Ovary (tissue), 3 donors: ENCODE data around the gene SERINC5.

Experiments
- POLR2A ChIP-seq: fragments of 450-650 bp; IDR thresholded peaks from one replicate; pipeline ENCODE4 v1.6.1; 2017; ENCODE audit warnings: antibody characterized with exemption, mild to moderate bottlenecking, moderate library complexity
- TF ChIP-seq, protein P1 (sequence below), 3 donors: fragments of 450-650 bp in 2 of 3; fragments of 200-600 bp in 1 of 3; IDR thresholded peaks; one replicate each; pipeline versions ENCODE4 v1.5.1 to v1.8.0; 2016 to 2022; ENCODE audit warnings: antibody characterized with exemption in 3 of 3, mild to moderate bottlenecking in 1 of 3
- donor health status: DM: no; HTN: no; CAD: no.

DNA sequence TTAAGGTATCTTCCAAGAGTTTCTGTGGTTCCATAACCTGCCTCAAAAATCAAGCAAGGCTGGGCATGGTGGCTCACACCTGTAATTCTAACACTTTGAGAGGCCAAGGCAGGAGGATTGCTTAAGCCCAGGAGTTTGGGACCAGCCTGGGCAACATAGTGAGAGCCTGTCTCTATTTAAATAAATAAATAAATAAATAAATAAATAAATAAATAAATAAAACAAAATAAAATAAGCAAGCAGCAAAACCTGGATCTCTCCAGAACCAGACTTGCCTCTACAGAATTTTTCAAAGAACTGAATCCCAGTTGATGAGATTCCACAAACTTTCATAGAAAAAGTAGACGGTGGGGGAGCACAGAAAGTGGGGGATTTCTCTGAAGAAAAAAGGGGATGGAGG is 12.3 kb downstream of the SERINC5 start:
- TF ChIP-seq, protein P1, sequence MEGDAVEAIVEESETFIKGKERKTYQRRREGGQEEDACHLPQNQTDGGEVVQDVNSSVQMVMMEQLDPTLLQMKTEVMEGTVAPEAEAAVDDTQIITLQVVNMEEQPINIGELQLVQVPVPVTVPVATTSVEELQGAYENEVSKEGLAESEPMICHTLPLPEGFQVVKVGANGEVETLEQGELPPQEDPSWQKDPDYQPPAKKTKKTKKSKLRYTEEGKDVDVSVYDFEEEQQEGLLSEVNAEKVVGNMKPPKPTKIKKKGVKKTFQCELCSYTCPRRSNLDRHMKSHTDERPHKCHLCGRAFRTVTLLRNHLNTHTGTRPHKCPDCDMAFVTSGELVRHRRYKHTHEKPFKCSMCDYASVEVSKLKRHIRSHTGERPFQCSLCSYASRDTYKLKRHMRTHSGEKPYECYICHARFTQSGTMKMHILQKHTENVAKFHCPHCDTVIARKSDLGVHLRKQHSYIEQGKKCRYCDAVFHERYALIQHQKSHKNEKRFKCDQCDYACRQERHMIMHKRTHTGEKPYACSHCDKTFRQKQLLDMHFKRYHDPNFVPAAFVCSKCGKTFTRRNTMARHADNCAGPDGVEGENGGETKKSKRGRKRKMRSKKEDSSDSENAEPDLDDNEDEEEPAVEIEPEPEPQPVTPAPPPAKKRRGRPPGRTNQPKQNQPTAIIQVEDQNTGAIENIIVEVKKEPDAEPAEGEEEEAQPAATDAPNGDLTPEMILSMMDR (IDR thresholded peaks at IDR 0.05), result no peak
- TF ChIP-seq POLR2A, result no peak
